Natural killer cell (primary cell): ENCODE data around the gene SPRED1. TPM values are rescaled to one million over a fixed set of nuclear protein-coding genes. Genes with fewer than 3 reads are reported as not detected.

Source experiments
- ATAC-seq, 3 donors: fragments of 150-1000 bp in 2 of 3; fragments of 200-7000 bp in 1 of 3; cut with Tn5 transposase; 1 replicate in 1 of 3; 2 replicates in 2 of 3; pipeline ENCODE4 v1.10.0; 2021; ENCODE audit warnings: mild to moderate bottlenecking in 2 of 3, moderate library complexity in 2 of 3
- DNase-seq, 2 donors: peaks; one replicate each; pipeline versions ENCODE4 v3.0.0 to v3.0.0-alpha.2; 2013 to 2021; ENCODE audit warnings: mixed read lengths in 1 of 2
- H3K27ac ChIP-seq: one replicate; pipeline ENCODE4 v1.5.1; 2013; ENCODE audit warnings: mild to moderate bottlenecking, low read length
- H3K27me3 ChIP-seq: one replicate; pipeline ENCODE4 v1.6.1; 2013; ENCODE audit warnings: low read length; ENCODE audit not compliant: control insufficient read depth, insufficient read depth
- H3K36me3 ChIP-seq: one replicate; pipeline ENCODE4 v1.6.1; 2013; ENCODE audit warnings: low read length; ENCODE audit not compliant: control insufficient read depth, insufficient read depth
- H3K4me1 ChIP-seq: one replicate; pipeline ENCODE4 v1.6.1; 2013; ENCODE audit warnings: low read length; ENCODE audit not compliant: control insufficient read depth, insufficient read depth
- H3K4me3 ChIP-seq: one replicate; pipeline ENCODE4 v1.5.1; 2013; ENCODE audit warnings: low read length
- H3K9me3 ChIP-seq: one replicate; pipeline ENCODE4 v1.6.1; 2013; ENCODE audit warnings: low read length; ENCODE audit not compliant: control insufficient read depth, insufficient read depth
- H3K27ac Mint-ChIP-seq, 2 donors: one replicate each; pipeline ENCODE4 v1.8.0; 2022; ENCODE audit warnings: mild to moderate bottlenecking in 2 of 2, mixed read lengths in 2 of 2, moderate library complexity in 1 of 2
- H3K27me3 Mint-ChIP-seq, 2 donors: one replicate each; pipeline ENCODE4 v1.8.0; 2022; ENCODE audit warnings: low read depth in 2 of 2, mixed read lengths in 2 of 2
- H3K36me3 Mint-ChIP-seq: one replicate; pipeline ENCODE4 v1.8.0; 2022; ENCODE audit warnings: mixed read lengths
- H3K4me1 Mint-ChIP-seq, 2 donors: one replicate each; pipeline ENCODE4 v1.8.0; 2022; ENCODE audit warnings: mixed read lengths in 2 of 2
- H3K4me3 Mint-ChIP-seq: one replicate; pipeline ENCODE4 v1.8.0; 2022; ENCODE audit warnings: mild to moderate bottlenecking, moderate library complexity, mixed read lengths
- H3K9me3 Mint-ChIP-seq, 2 donors: one replicate each; pipeline ENCODE4 v1.8.0; 2022; ENCODE audit warnings: mixed read lengths in 2 of 2
- WGBS: methylation state at CpG from one replicate; pipeline ENCODE4 v1.1.7; 2013; ENCODE audit warnings: missing lambda C conversion rate; ENCODE audit not compliant: insufficient coverage; 5-methylcytosine and 5-hydroxymethylcytosine counted together
- intact Hi-C: fragments of 100-400 bp; cut with micrococcal nuclease; formaldehyde crosslinking; loops from one replicate; pipeline ENCODE4 v1.14.2; 2022
- total RNA-seq, 4 donors: library from RNA; stranded (reverse); fragments of 120-200 nt in 1 of 4; gene quantifications; one replicate each; pipeline versions ENCODE4 v1.2.3 to v1.2.4, GENCODE V29; 2013 to 2022
- TF ChIP-seq, protein P1 (sequence below): fragments of 200-600 bp; IDR thresholded peaks from one replicate; pipeline ENCODE4 v1.8.0; 2022; ENCODE audit warnings: antibody characterized with exemption

The SPRED1 gene
- total RNA-seq, 3 donors from 2014 or later (not counting 1 experiment from before 2014, with no cell fraction given), result 1.1 to 2.0 (median 1.5) TPM

DNA sequence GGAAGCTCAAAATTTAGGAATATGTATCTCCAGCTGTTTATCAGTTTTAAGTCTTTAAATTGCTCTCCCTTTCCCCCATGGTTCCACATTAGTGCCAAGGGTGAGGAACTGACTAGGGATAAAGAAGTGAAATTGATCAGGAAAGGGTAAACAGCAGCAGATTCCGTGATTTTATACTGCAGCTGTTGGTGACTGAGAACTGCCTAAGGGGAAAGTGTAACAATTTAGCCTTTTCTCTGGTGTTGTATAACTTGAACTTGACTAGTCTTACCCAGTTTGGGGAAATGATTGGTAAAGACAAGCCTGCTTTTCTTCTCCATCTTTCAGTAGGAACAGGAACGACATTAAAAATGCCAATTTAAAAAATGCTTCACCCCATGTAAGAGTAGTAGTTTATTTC lies 5.0 kb downstream of the SPRED1 start:
- intact Hi-C loops, result no loop called here
- no peak for ATAC-seq
- Histone ChIP-seq H3K27ac (no peak overlapping the region), H3K4me3 (no peak overlapping the region), H3K36me3 (no peaks in the 10 kb centered on the region), H3K4me1 (peaks cover 8% of the 10 kb centered on the region), H3K9me3 (no peaks in the 10 kb centered on the region), H3K27me3 (no peaks in the 10 kb centered on the region)
- TF ChIP-seq, protein P1, sequence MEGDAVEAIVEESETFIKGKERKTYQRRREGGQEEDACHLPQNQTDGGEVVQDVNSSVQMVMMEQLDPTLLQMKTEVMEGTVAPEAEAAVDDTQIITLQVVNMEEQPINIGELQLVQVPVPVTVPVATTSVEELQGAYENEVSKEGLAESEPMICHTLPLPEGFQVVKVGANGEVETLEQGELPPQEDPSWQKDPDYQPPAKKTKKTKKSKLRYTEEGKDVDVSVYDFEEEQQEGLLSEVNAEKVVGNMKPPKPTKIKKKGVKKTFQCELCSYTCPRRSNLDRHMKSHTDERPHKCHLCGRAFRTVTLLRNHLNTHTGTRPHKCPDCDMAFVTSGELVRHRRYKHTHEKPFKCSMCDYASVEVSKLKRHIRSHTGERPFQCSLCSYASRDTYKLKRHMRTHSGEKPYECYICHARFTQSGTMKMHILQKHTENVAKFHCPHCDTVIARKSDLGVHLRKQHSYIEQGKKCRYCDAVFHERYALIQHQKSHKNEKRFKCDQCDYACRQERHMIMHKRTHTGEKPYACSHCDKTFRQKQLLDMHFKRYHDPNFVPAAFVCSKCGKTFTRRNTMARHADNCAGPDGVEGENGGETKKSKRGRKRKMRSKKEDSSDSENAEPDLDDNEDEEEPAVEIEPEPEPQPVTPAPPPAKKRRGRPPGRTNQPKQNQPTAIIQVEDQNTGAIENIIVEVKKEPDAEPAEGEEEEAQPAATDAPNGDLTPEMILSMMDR, result no peak
- no peaks in the 10 kb centered on the region for H3K9me3 Mint-ChIP-seq
- H3K4me3 Mint-ChIP-seq, result no peak overlapping the region
- WGBS, result 0% methylated on average over 1 of the region's 2 CpGs
- no peak for DNase-seq
- no peaks in the 10 kb centered on the region for H3K27me3 Mint-ChIP-seq
- no peaks in the 10 kb centered on the region for H3K36me3 Mint-ChIP-seq
- H3K27ac Mint-ChIP-seq, result no peak overlapping the region
- H3K4me1 Mint-ChIP-seq, result peaks cover 17 to 18% of the 10 kb centered on the region in 2 donors

DNA sequence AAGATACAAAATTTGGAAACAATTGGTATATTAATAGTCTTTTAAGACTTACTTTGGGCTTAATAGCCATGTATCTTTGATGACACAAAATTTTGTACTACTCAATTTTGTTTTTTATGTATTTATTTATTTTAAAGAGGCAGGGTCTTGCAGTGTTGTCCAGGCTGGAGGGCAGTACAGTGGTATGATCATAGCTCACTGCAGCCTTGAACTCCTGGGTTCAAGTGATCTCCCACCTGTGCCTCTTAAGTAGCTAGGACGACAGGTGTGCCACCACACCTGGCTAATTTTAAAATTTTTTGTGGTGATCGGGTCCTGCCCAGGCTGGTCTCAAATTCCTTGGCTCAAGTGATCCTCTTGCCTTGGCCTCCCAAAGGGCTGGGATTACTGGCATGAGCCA lies 6.5 kb downstream of the SPRED1 start:
- DNase-seq (no peak), ATAC-seq (no peak)
- no peaks in the 10 kb centered on the region for H3K4me1 ChIP-seq
- H3K9me3 ChIP-seq, result no peaks in the 10 kb centered on the region
- intact Hi-C loops, result no loop called here
- Mint-ChIP-seq H3K9me3 (no peaks in the 10 kb centered on the region), H3K27me3 (no peaks in the 10 kb centered on the region), H3K4me1 (peaks cover 6 to 7% of the 10 kb centered on the region in 2 donors), H3K36me3 (no peaks in the 10 kb centered on the region), H3K4me3 (no peak overlapping the region), H3K27ac (no peak overlapping the region)
- no peak overlapping the region for H3K27ac ChIP-seq
- no peaks in the 10 kb centered on the region for H3K36me3 ChIP-seq
- H3K4me3 ChIP-seq, result no peak overlapping the region
- TF ChIP-seq, protein P1, result no peak
- no peaks in the 10 kb centered on the region for H3K27me3 ChIP-seq
- 92% methylated on average over 2 of the region's 2 CpGs for WGBS

DNA sequence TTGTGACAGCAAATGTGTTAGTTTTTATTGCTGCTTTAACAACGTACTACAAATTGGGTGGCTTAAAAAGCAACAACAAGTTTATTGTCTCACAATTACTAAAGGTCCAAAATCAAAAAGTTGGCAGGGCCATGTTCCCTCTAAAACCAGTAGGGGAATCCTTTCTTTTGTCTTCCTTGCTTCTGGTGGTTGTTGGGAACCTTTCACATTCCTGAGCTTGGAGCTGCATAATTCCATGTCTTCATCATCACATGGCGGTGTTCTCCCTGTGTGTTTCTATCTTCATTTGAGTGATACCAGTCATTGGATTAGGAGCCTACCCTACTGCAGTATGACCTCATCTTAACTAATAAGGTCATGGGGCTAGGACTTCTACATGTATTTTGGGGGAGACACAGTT lies 7.4 kb downstream of the SPRED1 start:
- intact Hi-C loops, result no loop called here
- no peak for ATAC-seq
- H3K27ac Mint-ChIP-seq, result no peak overlapping the region

DNA sequence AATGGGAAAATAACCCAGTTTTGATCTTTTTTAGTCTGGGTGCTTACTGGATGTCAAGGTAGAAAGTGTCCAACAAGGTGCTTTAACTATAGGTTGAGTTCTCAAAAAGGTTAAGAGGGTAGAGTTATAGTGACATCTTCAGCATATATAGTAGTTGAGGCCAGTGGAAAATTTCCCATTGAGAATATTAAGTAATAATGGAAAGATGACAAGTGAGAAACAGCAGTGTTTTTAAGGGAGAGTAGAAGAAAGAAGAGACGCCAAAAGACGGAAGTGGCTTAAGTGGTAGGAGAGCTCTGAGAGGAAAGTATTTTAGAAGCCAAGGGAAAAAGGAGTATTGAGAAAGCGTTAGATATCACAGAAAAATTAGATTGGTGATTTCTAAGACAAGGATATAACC lies 10.6 kb downstream of the SPRED1 start:
- H3K27me3 ChIP-seq, result no peaks in the 10 kb centered on the region

More for the DNA sequence above, 7.4 kb downstream of the SPRED1 start:
- WGBS, result 86% methylated on average over 2 of the region's 2 CpGs
- Mint-ChIP-seq H3K36me3 (no peaks in the 10 kb centered on the region), H3K27me3 (no peaks in the 10 kb centered on the region), H3K4me3 (no peak overlapping the region), H3K4me1 (no peaks in the 10 kb centered on the region), H3K9me3 (no peaks in the 10 kb centered on the region)
- no peaks in the 10 kb centered on the region for H3K36me3 ChIP-seq
- TF ChIP-seq, protein P1, result no peak
- no peaks in the 10 kb centered on the region for H3K27me3 ChIP-seq
- no peak for DNase-seq
- H3K9me3 ChIP-seq, result no peaks in the 10 kb centered on the region
- H3K4me1 ChIP-seq, result no peaks in the 10 kb centered on the region
- H3K4me3 ChIP-seq, result no peak overlapping the region
- no peak overlapping the region for H3K27ac ChIP-seq

More for the DNA sequence above, 10.6 kb downstream of the SPRED1 start:
- H3K36me3 ChIP-seq, result no peaks in the 10 kb centered on the region
- DNase-seq (no peak), ATAC-seq (no peak)
- H3K4me1 ChIP-seq, result no peaks in the 10 kb centered on the region
- H3K9me3 ChIP-seq, result no peaks in the 10 kb centered on the region
- TF ChIP-seq, protein P1, result no peak
- H3K4me3 ChIP-seq, result no peak overlapping the region
- H3K27ac Mint-ChIP-seq, result no peak overlapping the region
- no peaks in the 10 kb centered on the region for H3K27me3 Mint-ChIP-seq
- no peak overlapping the region for H3K4me3 Mint-ChIP-seq
- no peaks in the 10 kb centered on the region for H3K4me1 Mint-ChIP-seq
- H3K9me3 Mint-ChIP-seq, result no peaks in the 10 kb centered on the region
- WGBS, result 98% methylated on average over 3 of the region's 3 CpGs
- intact Hi-C loops, result no loop called here
- H3K27ac ChIP-seq, result no peak overlapping the region
- no peaks in the 10 kb centered on the region for H3K36me3 Mint-ChIP-seq
